ENCODE measurements around the gene ANAPC1. TPM values are rescaled to one million over a fixed set of nuclear protein-coding genes. Genes with fewer than 3 reads are reported as not detected.

Gene ANAPC1, protein sequence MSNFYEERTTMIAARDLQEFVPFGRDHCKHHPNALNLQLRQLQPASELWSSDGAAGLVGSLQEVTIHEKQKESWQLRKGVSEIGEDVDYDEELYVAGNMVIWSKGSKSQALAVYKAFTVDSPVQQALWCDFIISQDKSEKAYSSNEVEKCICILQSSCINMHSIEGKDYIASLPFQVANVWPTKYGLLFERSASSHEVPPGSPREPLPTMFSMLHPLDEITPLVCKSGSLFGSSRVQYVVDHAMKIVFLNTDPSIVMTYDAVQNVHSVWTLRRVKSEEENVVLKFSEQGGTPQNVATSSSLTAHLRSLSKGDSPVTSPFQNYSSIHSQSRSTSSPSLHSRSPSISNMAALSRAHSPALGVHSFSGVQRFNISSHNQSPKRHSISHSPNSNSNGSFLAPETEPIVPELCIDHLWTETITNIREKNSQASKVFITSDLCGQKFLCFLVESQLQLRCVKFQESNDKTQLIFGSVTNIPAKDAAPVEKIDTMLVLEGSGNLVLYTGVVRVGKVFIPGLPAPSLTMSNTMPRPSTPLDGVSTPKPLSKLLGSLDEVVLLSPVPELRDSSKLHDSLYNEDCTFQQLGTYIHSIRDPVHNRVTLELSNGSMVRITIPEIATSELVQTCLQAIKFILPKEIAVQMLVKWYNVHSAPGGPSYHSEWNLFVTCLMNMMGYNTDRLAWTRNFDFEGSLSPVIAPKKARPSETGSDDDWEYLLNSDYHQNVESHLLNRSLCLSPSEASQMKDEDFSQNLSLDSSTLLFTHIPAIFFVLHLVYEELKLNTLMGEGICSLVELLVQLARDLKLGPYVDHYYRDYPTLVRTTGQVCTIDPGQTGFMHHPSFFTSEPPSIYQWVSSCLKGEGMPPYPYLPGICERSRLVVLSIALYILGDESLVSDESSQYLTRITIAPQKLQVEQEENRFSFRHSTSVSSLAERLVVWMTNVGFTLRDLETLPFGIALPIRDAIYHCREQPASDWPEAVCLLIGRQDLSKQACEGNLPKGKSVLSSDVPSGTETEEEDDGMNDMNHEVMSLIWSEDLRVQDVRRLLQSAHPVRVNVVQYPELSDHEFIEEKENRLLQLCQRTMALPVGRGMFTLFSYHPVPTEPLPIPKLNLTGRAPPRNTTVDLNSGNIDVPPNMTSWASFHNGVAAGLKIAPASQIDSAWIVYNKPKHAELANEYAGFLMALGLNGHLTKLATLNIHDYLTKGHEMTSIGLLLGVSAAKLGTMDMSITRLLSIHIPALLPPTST (N-terminal part only)
- 100 to 1,000 TPM; 103 to 112 (median 108) TPM for total RNA-seq

GRCh38 chr2:111883661-111884591 lies at the start of gene ANAPC1:
Gene ANAPC1, minus strand, starts transcription at chr2:111884193. Its CDS starts 3,368 bp downstream, at chr2:111880825.
- Mint-ChIP-seq H3K4me3 (peak within 1 kb of the TSS; percentile 96), H3K9me3 (no peaks in the 10 kb centered on the region), H3K36me3 (ENCODE audit: insufficient read depth) (peaks cover 5% of the 10 kb centered on the region), H3K27me3 (ENCODE audit: low read depth) (no peaks in the 10 kb centered on the region), H3K4me1 (ENCODE audit: low read depth) (peaks cover 17% of the 10 kb centered on the region)
- ATAC-seq (peak; percentile 96), DNase-seq (peak; percentile 80)

DNA sequence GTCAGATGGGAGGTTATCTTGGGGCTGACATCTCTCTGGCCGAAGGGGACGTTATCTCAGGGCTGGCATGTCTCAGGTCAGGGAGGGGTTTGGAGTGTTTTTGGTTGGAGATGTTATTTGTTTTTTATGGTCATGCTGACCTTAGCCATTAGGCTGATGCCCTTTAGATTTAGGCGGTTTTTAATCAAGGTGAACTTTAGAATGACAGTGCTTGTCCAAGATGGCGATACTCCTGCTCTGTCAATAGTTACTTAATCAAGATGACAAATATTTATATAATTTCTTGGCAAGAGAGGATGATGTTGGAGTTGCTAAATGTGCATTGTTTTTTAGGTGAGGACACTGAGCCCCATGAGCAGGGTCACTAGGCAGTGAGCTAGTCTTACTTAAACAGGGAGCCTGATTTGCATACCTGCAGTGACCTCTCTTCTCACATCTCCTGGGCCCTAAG lies 48.9 kb upstream of the ANAPC1 start:
- Mint-ChIP-seq H3K4me1 (ENCODE audit: low read depth) (peaks cover 8% of the 10 kb centered on the region), H3K36me3 (ENCODE audit: insufficient read depth) (no peaks in the 10 kb centered on the region), H3K9me3 (no peaks in the 10 kb centered on the region), H3K4me3 (no peak overlapping the region), H3K27me3 (ENCODE audit: low read depth) (no peaks in the 10 kb centered on the region)
- DNase-seq (no peak), ATAC-seq (no peak)

DNA sequence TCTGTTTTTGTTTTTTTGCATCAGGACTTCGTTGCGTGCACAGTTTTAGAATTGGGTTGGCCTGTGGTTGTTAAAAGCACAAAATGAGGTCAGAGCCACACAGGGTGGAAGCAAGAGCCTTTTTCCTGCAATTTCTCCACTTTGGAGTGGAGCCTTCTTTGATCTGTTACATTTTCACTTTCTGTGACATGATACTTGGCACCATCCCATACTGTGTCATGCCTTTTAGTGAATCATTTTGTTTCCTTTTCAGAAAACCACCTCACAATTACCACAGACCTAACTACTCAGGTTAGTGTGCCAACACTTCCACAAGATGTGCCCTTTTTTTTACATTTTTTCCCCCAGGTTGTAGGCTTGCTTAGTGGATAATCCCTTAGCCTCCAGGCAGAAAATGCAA lies 46.9 kb upstream of the ANAPC1 start:
- H3K36me3 Mint-ChIP-seq (ENCODE audit: insufficient read depth) = no peaks in the 10 kb centered on the region
- no peak for DNase-seq
- H3K4me1 Mint-ChIP-seq (ENCODE audit: low read depth) = peaks cover 8% of the 10 kb centered on the region
- H3K27me3 Mint-ChIP-seq (ENCODE audit: low read depth) = no peaks in the 10 kb centered on the region
- no peak overlapping the region for H3K4me3 Mint-ChIP-seq
- H3K9me3 Mint-ChIP-seq = no peaks in the 10 kb centered on the region
- peak; percentile 80 for ATAC-seq

GRCh38 chr2:111930409-111930808 lies 46.4 kb upstream of the ANAPC1 start:
- H3K36me3 Mint-ChIP-seq (ENCODE audit: insufficient read depth) = no peaks in the 10 kb centered on the region
- H3K4me3 Mint-ChIP-seq = no peak overlapping the region
- no peaks in the 10 kb centered on the region for H3K9me3 Mint-ChIP-seq
- no peaks in the 10 kb centered on the region for H3K27me3 Mint-ChIP-seq (ENCODE audit: low read depth)
- peaks cover 8% of the 10 kb centered on the region for H3K4me1 Mint-ChIP-seq (ENCODE audit: low read depth)
- ATAC-seq (peak in 1 of 2 donors; percentile 22), DNase-seq (no peak)

DNA sequence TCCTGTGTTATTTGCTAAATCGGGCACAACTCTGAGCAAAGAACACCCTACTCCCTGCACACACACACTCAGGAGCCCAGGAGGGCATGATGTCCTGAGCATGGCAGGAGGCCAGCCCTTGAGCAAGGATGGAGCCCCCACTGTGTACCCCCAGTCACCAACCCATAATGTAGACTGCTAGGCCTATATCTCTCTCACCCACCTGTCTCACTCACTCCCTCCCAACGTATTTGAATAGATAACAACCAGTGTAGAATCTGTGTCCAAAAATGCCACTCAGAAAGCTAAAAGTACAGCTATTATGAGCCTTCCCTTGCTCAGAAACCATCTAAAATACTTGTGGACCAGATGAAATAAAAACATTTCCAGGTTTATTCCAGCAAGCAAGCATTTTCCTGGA lies 43.7 kb upstream of the ANAPC1 start:
- Mint-ChIP-seq H3K36me3 (ENCODE audit: insufficient read depth) (no peaks in the 10 kb centered on the region), H3K4me3 (no peak overlapping the region), H3K4me1 (ENCODE audit: low read depth) (peaks cover 8% of the 10 kb centered on the region), H3K27me3 (ENCODE audit: low read depth) (no peaks in the 10 kb centered on the region), H3K9me3 (no peaks in the 10 kb centered on the region)
- ATAC-seq = no peak
- DNase-seq = no peak

DNA sequence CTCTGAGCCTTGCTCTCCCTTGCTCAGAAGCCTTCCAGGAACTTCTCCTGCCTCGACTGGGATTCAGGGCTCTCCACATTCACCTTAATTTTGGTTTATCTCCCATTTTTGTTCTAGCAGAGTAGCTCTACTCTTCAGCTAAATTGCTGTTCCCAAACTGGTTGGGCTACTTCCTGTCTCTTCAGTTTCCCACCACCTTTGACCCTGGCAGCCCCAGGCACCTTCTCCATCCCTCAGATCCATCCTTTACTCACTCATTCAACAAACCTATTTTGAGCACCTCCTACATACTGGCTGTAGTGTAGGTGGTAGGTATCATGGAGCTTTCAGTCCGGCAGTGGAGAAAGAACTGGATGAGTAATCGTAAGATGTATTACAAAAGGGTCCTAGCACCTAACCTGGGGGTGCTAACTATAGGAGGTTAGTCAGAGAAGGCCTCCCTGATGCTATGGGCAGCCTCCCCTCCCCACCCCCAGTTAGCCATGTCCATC lies 40.7 kb upstream of the ANAPC1 start:
- no peak for DNase-seq
- ATAC-seq = no peak
- H3K4me3 Mint-ChIP-seq = no peak overlapping the region
- H3K9me3 Mint-ChIP-seq = no peaks in the 10 kb centered on the region
- no peaks in the 10 kb centered on the region for H3K27me3 Mint-ChIP-seq (ENCODE audit: low read depth)
- no peaks in the 10 kb centered on the region for H3K36me3 Mint-ChIP-seq (ENCODE audit: insufficient read depth)
- H3K4me1 Mint-ChIP-seq (ENCODE audit: low read depth) = no peaks in the 10 kb centered on the region

- ATAC-seq (no peak), DNase-seq (no peak)
- no peak overlapping the region for H3K4me3 Mint-ChIP-seq
- H3K27me3 Mint-ChIP-seq (ENCODE audit: low read depth) = no peaks in the 10 kb centered on the region
- H3K4me1 Mint-ChIP-seq (ENCODE audit: low read depth) = no peaks in the 10 kb centered on the region
- H3K36me3 Mint-ChIP-seq (ENCODE audit: insufficient read depth) = no peaks in the 10 kb centered on the region
- no peaks in the 10 kb centered on the region for H3K9me3 Mint-ChIP-seq
Measured at GRCh38 chr2:111923276-111923804, 39.3 kb upstream of the ANAPC1 start.

GRCh38 chr2:111919794-111920608 lies 36.0 kb upstream of the ANAPC1 start:
- DNase-seq (no peak), ATAC-seq (no peak)
- H3K36me3 Mint-ChIP-seq (ENCODE audit: insufficient read depth) = no peaks in the 10 kb centered on the region
- H3K4me3 Mint-ChIP-seq = no peak overlapping the region
- no peaks in the 10 kb centered on the region for H3K27me3 Mint-ChIP-seq (ENCODE audit: low read depth)
- no peaks in the 10 kb centered on the region for H3K4me1 Mint-ChIP-seq (ENCODE audit: low read depth)
- H3K9me3 Mint-ChIP-seq = no peaks in the 10 kb centered on the region

DNA sequence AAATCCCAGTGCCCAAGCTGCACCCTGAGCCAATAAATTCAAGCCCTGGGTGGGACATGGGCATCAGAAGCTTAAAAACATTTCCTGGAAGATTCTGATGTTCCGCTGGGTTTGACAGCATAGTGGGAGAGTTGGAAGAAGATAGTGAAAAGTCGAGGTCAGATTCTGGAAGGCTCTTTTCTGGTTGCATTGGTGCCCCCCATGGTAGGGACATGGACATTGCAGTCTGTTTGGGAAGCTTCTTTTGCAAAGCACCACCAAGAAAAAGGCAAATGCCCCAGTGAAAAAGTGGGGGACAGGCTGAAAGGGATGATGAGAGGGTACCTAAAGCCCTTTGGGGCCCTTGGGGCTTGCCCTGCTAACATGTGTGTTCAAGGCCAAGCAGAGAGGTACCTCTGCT lies 35.4 kb upstream of the ANAPC1 start:
- no peaks in the 10 kb centered on the region for H3K36me3 Mint-ChIP-seq (ENCODE audit: insufficient read depth)
- H3K4me1 Mint-ChIP-seq (ENCODE audit: low read depth) = no peaks in the 10 kb centered on the region
- no peak overlapping the region for H3K4me3 Mint-ChIP-seq
- no peak for DNase-seq
- no peaks in the 10 kb centered on the region for H3K9me3 Mint-ChIP-seq
- ATAC-seq = no peak
- H3K27me3 Mint-ChIP-seq (ENCODE audit: low read depth) = no peaks in the 10 kb centered on the region

DNA sequence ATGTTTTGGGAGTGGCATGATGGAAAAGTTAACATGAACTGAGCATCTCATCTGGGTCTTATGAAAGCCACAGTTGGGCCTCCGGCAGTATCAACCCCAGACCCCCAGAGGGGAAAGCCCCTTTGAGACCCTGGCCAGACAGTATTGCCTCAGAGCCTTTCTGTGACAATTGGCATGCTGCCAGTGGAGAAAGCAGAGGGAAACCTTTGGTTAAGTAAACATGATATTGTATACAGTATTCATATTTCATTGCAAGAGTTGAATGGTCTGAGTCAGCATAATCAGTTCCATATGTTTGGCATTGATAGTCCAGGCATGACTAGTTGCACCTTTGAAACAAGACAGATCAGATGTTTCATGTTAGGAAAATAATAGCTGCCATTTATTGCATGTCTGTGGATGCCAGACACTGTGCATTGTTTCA lies 34.4 kb upstream of the ANAPC1 start:
- Mint-ChIP-seq H3K36me3 (ENCODE audit: insufficient read depth) (no peaks in the 10 kb centered on the region), H3K9me3 (no peaks in the 10 kb centered on the region), H3K4me1 (ENCODE audit: low read depth) (no peaks in the 10 kb centered on the region), H3K4me3 (no peak overlapping the region), H3K27me3 (ENCODE audit: low read depth) (no peaks in the 10 kb centered on the region)
- DNase-seq = no peak
- no peak for ATAC-seq

DNA sequence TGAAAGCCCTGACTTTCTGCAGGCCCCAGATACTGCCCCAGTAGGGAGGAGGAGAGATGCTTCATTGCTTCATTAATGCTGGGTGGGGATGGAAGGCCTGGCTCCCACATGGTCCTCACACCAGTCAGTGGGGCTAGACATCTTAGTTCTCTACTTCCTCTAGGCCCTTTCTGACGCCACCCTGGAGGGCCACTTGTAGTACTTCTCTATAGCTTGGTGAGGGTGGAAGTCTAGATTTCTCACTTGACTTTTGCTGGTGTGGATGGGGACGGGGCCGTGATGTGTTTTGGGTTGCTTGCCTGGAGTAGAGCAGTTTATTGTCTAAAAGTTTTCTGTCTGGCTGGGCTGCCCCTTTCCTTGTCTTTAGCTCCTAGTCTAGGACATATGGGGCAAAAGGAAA lies 33.1 kb upstream of the ANAPC1 start:
- no peaks in the 10 kb centered on the region for H3K36me3 Mint-ChIP-seq (ENCODE audit: insufficient read depth)
- no peaks in the 10 kb centered on the region for H3K9me3 Mint-ChIP-seq
- no peak for ATAC-seq
- DNase-seq = no peak
- H3K27me3 Mint-ChIP-seq (ENCODE audit: low read depth) = no peaks in the 10 kb centered on the region
- no peaks in the 10 kb centered on the region for H3K4me1 Mint-ChIP-seq (ENCODE audit: low read depth)
- no peak overlapping the region for H3K4me3 Mint-ChIP-seq

DNA sequence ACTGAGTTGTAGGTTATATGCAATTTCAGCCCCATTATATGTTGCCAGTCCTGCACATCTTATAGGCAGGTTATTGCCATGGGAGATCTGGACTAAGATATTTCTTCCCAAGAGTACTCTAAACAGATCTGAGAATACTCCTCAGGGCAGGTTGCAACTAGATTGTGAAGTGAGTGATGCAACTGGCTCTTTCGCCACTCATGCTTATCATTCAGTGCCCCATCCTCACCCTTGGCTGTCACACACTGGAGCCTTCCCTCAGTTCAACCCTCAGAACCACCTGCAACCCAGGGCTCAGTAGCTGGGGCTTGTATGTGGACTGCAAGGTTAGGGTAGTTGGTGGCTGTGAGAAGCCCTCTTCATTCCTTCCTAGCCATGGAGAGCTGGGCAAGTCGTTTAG lies 28.6 kb upstream of the ANAPC1 start:
- Mint-ChIP-seq H3K9me3 (no peaks in the 10 kb centered on the region), H3K4me3 (no peak overlapping the region), H3K27me3 (ENCODE audit: low read depth) (no peaks in the 10 kb centered on the region), H3K4me1 (ENCODE audit: low read depth) (no peaks in the 10 kb centered on the region), H3K36me3 (ENCODE audit: insufficient read depth) (no peaks in the 10 kb centered on the region)
- DNase-seq = no peak
- no peak for ATAC-seq
